HG02938 (cell line): ENCODE results near the gene CADPS.

ENCODE experiments used
- ATAC-seq: cut with Tn5 transposase; IDR thresholded peaks from one replicate; pipeline ENCODE4 v1.9.1; 2021; ENCODE audit warnings: mild to moderate bottlenecking, moderate library complexity; ENCODE audit not compliant: unreplicated experiment

CADPS gene

GRCh38 chr3:62454916-62455315 lies 420.3 kb downstream of the CADPS start:
- ATAC-seq: no peak

DNA sequence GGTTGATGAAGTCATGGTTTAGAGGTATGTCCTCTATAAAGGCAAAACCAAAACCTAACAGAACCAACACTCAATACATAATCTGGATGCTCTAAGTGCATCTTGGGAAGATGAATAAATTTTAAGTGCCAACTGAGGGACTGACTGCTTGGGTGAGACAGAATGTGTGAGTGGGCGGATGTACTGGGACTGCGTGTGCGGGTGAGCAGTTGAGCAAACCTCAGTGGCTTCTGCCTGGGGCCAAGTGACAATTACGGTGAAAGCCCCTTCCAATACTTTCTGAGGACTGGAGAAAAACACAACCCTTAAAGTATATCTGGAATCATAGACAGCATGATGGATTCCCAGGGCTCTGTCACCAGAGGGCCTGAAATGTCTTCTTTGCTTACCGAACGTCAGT lies 421.8 kb downstream of the CADPS start:
- ATAC-seq: no peak

DNA sequence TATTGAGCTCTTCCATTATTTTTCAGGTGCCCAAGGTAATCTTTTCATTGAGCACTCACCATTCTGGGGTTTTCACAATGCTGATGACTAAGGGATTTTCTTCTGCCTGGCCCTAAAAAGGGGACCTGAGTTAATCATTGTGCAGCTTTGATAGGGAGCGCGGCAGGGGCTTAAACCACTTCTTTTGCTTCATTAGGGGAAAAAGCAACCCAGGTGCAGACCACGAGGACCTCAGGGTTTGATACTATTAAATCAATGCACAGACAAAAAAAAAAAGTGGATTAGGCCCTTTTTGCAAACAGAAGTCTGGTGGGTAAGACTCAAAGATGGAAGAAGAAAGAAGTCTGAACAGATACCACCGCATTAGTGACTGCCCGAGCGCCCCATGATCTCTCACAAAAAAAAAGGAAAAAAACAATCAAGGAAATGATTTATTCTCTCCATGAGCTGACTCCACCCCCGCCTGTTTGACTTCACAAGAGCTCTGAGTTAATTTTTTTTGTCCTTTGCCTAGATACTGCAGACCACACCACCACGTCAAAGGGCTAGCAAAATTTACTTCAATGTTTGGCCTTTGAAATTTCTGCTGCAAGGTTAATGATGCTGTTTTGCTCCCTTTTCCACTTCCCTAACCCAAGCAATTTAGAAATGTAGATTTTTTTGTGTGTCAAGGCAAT lies 423.9 kb downstream of the CADPS start:
- no peak for ATAC-seq

- peak; percentile 60 for ATAC-seq
Measured at GRCh38 chr3:62446337-62446940, 428.8 kb downstream of the CADPS start.

DNA sequence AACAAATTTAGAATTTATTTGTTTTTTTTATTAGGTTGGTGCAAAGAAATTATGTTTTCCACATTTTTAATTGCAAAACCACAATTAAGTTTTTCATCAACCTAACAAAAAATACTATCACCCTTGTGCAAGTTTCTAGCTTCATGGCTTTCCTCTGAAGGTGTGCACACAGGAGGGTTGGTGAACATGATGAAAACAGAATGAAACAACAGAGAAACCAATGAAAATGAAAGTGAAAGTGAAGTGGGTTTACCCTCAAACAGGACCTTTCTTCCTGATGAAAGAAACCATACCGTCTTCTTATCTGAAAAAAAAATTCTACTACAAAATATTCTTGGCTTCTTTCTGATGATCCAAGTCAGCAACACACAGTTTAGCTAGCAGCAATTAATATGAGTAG lies 429.9 kb downstream of the CADPS start:
- ATAC-seq: no peak

DNA sequence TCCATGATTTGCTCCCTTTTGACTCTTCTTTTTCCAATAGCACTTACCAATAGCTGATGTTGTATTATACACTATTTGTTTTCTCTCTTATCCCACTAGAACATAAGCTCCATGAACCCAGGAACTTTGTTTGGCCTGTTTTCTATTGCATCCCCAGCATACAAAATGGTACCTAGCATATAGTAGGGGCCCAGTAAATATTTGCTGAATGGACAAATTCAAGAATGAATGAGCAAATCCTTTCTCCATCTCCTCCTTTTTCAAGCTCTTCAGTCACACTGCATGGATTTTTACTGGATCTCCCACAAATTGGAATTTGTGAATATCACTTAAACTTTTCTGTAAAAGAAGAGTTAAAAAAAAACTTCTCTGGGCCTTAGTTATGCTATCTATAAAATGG lies 435.2 kb downstream of the CADPS start:
- no peak for ATAC-seq

DNA sequence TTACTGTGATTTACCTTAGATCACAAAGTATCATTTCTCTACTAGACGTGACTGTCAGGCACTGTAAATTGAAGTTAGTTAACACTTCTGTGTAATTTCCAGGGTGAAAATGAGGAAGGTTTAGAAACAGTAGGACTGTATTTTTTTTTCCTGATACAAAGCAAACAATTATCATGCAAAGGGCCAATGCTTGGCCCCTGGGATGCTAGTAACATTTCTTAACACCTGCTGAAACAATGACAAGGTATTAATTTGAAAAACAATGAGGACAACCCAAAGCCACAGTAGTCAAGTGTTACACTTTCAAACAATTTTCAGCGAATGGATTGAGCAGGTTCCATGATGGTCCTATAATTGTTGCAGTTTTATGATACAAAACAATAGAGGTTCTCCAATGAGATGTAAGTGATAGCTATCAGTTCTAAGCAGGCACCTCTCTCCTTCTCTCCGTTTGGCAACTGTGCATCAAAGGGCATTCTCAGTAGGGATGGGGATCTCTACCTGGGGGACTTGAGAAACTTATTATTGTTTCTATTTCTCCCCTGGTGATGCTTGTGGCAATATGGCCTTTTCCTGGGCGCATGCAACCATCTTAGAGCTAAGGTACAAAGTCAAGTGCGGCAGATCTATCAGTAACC lies 435.9 kb downstream of the CADPS start:
- ATAC-seq: no peak

DNA sequence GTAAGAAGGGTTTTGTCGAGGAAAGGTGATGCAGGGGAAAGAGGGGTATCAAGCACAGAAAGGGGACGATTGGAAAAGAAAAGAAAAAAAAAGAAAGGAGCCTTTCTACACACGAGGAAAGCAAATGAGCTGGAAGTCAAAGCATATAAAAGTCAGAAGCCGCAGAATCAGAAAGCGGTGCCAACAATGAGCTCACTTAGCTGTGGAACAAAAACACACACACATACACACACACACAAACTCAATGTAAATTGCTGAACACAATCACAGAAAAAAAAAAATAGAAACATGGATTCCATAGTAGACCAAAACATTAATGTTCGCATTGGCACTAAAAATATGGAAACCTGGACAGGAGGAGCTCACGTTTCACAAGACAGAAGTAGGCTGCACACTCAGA lies 438.4 kb downstream of the CADPS start:
- ATAC-seq: no peak

DNA sequence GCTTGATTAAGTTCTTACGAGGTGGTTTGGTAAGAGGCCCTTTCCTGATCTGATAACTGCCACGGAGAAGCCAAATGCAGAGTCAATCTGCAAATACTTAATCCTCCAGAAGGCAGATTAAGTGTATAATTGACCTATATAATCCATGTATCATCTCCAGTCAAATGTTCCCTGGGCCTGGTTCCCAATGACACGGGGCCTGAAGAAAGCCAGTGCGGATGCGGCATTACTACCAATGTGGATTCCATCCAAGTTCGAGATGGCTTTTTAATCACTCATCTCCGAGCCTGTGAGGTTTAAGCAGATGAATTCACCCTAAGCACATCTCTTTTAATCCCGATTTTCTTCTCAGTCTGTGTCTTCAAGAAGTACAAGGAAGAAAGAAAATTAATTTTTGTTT lies 441.8 kb downstream of the CADPS start:
- no peak for ATAC-seq

GRCh38 chr3:62421207-62421606 lies 454.0 kb downstream of the CADPS start:
- ATAC-seq: no peak

GRCh38 chr3:62416144-62416543 lies 459.1 kb downstream of the CADPS start:
- no peak for ATAC-seq

DNA sequence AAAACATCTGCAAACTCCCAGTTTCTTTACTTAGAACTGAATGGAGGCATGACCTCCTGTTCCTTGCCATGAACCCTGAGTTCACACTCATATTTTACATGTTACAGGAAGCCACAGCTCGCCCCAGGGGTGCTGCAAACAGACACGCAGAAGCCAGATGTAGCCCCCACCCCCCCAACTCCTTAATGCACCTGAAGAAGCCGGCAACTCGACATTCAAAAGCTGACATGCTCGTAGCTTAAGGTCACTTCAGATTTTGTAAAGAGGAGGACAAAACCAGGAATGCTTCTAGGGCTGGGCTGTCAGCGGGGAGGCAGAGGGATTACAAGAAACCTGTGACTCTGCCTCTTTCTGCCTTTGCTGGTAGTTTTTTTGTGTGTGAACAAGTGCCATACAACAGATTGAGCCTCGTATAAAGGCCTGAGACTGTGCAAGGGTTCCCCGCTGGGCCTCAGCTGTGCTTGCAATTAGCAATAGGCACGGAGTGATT lies 459.9 kb downstream of the CADPS start:
- no peak for ATAC-seq

DNA sequence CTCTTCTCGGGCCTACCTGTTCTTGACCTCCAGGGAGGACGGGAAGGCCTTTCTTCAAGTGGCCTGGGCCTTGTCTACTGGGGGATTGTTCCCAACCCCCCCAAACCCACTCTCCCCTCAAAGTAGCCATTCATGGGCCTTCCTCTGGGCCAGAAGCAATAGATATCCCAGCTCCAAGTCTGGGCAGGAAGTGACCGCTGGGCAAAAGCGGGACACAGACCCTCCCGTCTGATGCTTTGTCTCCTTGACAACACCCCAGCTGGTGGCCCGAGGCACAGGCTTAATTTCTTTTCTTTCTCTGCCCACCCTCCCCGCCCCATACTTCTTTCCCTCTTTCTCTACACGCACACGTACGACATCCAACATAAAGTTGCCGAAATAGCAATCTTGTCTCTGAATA lies 460.4 kb downstream of the CADPS start:
- ATAC-seq: no peak

- no peak for ATAC-seq
Measured at GRCh38 chr3:62413687-62414086, 461.5 kb downstream of the CADPS start.

DNA sequence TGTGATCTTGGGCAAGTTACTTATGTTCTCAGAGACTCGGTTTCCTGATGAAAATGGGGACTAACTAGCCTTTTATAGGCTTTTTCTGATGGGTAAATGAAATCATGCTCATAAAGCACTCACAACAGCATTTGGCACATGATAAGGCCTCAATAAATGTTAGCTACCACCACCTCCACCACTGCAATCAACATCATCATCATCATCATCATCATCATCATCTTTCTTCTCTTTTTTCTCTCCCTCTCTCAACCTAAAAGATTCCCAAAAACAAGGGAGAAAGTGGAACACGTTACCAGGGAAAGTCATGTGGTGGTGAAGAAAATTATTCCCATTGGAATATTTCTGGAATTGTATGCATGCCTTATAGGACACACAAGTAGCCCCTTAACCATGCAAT lies 468.3 kb downstream of the CADPS start:
- no peak for ATAC-seq

- ATAC-seq: no peak
Measured at GRCh38 chr3:62405566-62405965, 469.6 kb downstream of the CADPS start.

DNA sequence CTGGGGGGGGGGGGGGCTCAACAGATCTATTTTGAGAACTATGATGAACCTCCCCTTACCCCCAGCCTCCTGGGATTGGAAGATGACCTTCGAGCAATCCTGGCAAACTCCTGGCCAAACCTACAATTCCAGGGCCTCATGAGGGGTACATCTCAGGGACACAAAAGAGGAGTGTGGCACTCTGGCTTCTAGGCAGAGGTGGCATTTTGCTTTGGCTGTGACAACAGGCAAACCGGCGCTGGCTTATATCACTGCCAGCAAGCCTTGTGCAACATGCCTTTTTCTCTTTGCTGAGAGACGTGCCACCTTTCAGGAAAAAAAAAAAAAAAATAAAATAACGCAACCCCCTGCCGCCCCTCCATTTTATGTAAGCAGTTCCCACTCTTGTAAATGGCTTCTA lies 470.1 kb downstream of the CADPS start:
- no peak for ATAC-seq

- no peak for ATAC-seq
Measured at GRCh38 chr3:62404321-62404720, 470.9 kb downstream of the CADPS start.

DNA sequence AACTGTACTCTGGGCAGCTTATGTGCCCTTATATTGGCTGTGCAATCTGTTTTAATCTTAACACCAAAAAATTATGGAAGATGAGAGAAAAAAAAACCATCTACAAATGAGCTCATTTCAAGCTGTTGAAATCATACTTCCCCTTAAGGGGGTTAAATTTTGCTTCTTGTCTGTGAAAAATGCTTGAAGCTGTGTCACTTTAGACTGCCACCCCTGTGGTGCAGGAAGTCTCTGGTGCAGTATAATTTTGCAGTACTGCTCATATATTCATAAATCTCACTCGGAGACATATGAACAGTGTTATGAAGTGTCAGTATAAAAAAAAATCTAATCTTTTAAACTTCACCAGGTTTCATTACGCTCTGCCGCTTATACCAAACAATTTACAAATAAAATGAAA lies 471.5 kb downstream of the CADPS start:
- no peak for ATAC-seq

DNA sequence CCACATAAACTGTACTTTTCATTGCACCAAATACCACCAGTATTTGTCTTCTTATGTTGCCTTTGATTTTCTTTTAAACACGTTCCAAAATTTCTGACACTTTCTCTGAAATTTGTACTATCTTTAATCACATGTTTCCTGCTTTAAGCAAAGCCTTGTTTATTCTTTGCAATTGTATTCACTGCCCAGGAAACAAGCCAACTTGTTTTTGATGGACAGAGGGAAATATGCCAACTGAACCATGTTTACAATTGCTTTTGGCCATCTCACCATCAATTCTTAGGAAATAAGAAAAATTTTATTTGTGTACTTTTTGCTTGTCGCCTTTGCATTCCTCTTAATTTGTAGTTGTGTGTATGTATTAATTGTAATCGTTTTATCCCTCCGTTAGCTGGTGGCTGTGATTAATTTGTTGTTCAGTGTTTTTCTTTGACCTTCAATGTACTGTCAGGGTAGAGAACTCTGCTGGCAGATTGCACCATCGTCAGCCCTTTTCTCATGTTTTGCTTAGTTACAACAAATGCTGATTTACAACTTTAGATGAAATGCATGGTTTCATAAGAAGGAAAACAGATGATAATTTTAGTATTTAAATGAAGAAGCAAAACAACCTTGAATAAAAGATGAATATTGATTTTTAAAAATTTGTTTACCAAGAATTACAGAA lies 482.5 kb downstream of the CADPS start:
- no peak for ATAC-seq

DNA sequence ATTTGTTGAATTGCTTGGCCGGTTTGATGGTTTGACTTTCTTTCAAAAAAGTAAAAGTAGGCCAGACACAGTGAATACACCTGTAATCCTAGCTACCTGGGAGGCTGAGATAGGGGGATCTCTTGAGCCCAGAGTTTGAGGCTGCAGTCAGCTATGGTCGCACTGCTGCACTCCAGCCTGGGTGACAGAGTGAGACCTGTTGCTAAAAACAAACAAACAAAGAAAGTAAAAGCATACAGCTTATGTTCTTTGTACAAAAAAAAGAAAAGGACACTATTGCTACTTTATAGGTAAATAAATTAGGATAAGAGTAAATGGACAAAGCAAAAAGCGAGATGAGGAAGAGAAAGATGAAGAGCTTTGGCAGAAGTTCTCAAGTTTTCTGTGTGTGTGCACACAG lies 488.0 kb downstream of the CADPS start:
- no peak for ATAC-seq

DNA sequence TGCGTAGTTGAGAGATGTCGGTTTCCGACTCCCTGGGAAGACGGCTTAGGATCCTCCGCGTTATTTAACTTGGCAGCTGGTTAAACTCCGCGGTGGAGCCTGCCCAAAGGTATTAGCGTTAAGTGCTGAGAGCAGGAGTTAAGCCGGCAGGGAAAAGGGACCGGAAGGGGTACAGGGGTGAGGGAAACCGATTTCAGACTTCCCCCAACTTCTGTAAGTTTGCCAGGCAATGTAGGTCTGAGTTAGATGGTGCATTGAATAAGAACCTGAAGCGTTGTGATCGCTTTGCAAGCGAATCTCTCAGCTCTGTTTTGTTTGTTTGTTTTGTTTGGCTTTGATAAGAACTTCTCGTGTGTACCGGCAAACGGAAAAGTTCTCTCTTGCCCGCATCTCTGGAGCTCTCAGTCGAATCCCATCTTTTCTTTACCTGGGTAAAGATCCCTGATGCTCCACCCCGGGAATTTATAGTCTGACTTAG lies 495.9 kb downstream of the CADPS start:
- ATAC-seq: no peak
